ENCODE measurements around the gene PWWP2B.

Gene PWWP2B

GRCh38 chr10:132462463-132463332 is 65.7 kb downstream of the PWWP2B start:
- Histone ChIP-seq H3K9me3 (ENCODE audit: low read length) (no peaks in the 10 kb centered on the region), H2AFZ (ENCODE audit: low read length) (no peak overlapping the region), H3K27ac (ENCODE audit: low read depth, low read length, poor library complexity, severe bottlenecking) (no peak overlapping the region), H3K79me2 (ENCODE audit: insufficient read depth, low read length) (no peaks in the 10 kb centered on the region), H4K20me1 (ENCODE audit: insufficient read depth, low read length) (no peaks in the 10 kb centered on the region), H3K36me3 (ENCODE audit: insufficient read depth, low read length) (no peaks in the 10 kb centered on the region), H3K9ac (ENCODE audit: low read length) (no peak overlapping the region), H3K4me2 (ENCODE audit: low read length) (no peak overlapping the region), H3K4me1 (ENCODE audit: insufficient read depth, low read length, severe bottlenecking) (no peaks in the 10 kb centered on the region), H3F3A (ENCODE audit: insufficient read depth, low read length) (no peaks in the 10 kb centered on the region), H3K27me3 (ENCODE audit: insufficient read depth, low read length) (no peaks in the 10 kb centered on the region), H3K9me2 (ENCODE audit: low read depth, low read length) (no peaks in the 10 kb centered on the region), H3K4me3 (ENCODE audit: low read depth, low read length, poor library complexity, severe bottlenecking) (no peak overlapping the region)
- TF ChIP-seq CTCF (IDR thresholded peaks at IDR 0.05; ENCODE audit: low read length): no peak
- no peak for TF ChIP-seq EZH2 (IDR thresholded peaks at IDR 0.05; ENCODE audit: borderline replicate concordance, low read length)

- Histone ChIP-seq H3K9me3 (ENCODE audit: low read length) (no peaks in the 10 kb centered on the region), H3K4me2 (ENCODE audit: low read length) (no peak overlapping the region), H4K20me1 (ENCODE audit: insufficient read depth, low read length) (no peaks in the 10 kb centered on the region), H3F3A (ENCODE audit: insufficient read depth, low read length) (no peaks in the 10 kb centered on the region), H3K36me3 (ENCODE audit: insufficient read depth, low read length) (no peaks in the 10 kb centered on the region), H2AFZ (ENCODE audit: low read length) (no peak overlapping the region), H3K79me2 (ENCODE audit: insufficient read depth, low read length) (no peaks in the 10 kb centered on the region), H3K27ac (ENCODE audit: low read depth, low read length, poor library complexity, severe bottlenecking) (no peak overlapping the region), H3K4me1 (ENCODE audit: insufficient read depth, low read length, severe bottlenecking) (no peaks in the 10 kb centered on the region), H3K9ac (ENCODE audit: low read length) (no peak overlapping the region), H3K27me3 (ENCODE audit: insufficient read depth, low read length) (no peaks in the 10 kb centered on the region), H3K9me2 (ENCODE audit: low read depth, low read length) (no peaks in the 10 kb centered on the region), H3K4me3 (ENCODE audit: low read depth, low read length, poor library complexity, severe bottlenecking) (no peak overlapping the region)
- TF ChIP-seq CTCF (IDR thresholded peaks at IDR 0.05; ENCODE audit: low read length): no peak
- TF ChIP-seq EZH2 (IDR thresholded peaks at IDR 0.05; ENCODE audit: borderline replicate concordance, low read length): no peak
Measured at GRCh38 chr10:132463333-132464255, 66.6 kb downstream of the PWWP2B start.

GRCh38 chr10:132464256-132465192 is 67.5 kb downstream of the PWWP2B start:
- Histone ChIP-seq H4K20me1 (ENCODE audit: insufficient read depth, low read length) (no peaks in the 10 kb centered on the region), H3K9ac (ENCODE audit: low read length) (no peak overlapping the region), H3K4me3 (ENCODE audit: low read depth, low read length, poor library complexity, severe bottlenecking) (no peak overlapping the region), H3K27ac (ENCODE audit: low read depth, low read length, poor library complexity, severe bottlenecking) (no peak overlapping the region), H3K4me1 (ENCODE audit: insufficient read depth, low read length, severe bottlenecking) (no peaks in the 10 kb centered on the region), H3K27me3 (ENCODE audit: insufficient read depth, low read length) (no peaks in the 10 kb centered on the region), H2AFZ (ENCODE audit: low read length) (no peak overlapping the region), H3K36me3 (ENCODE audit: insufficient read depth, low read length) (no peaks in the 10 kb centered on the region), H3K79me2 (ENCODE audit: insufficient read depth, low read length) (no peaks in the 10 kb centered on the region), H3K9me2 (ENCODE audit: low read depth, low read length) (no peaks in the 10 kb centered on the region), H3K4me2 (ENCODE audit: low read length) (no peak overlapping the region), H3K9me3 (ENCODE audit: low read length) (no peaks in the 10 kb centered on the region), H3F3A (ENCODE audit: insufficient read depth, low read length) (no peaks in the 10 kb centered on the region)
- no peak for TF ChIP-seq EZH2 (IDR thresholded peaks at IDR 0.05; ENCODE audit: borderline replicate concordance, low read length)
- TF ChIP-seq CTCF (IDR thresholded peaks at IDR 0.05; ENCODE audit: low read length): no peak

Measured in OCI-LY1 (cell line).